Hepatocyte (in vitro differentiated cells): ENCODE measurements around the gene PITPNB.

Source experiments
- CTCF ChIP-seq: fragments of 200-600 bp; sonication (generic); IDR thresholded peaks from 2 replicates; pipeline ENCODE4 v1.5.1; 2016; ENCODE audit warnings: antibody characterized with exemption, mild to moderate bottlenecking; ENCODE audit not compliant: poor library complexity
- EZH2phosphoT487 ChIP-seq: fragments of 200-600 bp; sonication (generic); IDR thresholded peaks from one replicate; pipeline ENCODE4 v1.6.1; 2018; ENCODE audit warnings: antibody characterized with exemption, mild to moderate bottlenecking, low read depth, moderate library complexity; ENCODE audit not compliant: unreplicated experiment, severe bottlenecking

- TF ChIP-seq CTCF (peak; percentile 8), EZH2phosphoT487 (no peak)
These were observed 93.9 kb downstream of the PITPNB start for GRCh38 chr22:27825174-27825573.
